Neural cell (in vitro differentiated cells): Measurements from ENCODE around the gene CELSR2. TPM values are rescaled to one million over a fixed set of nuclear protein-coding genes. Genes with fewer than 3 reads are reported as not detected.

Experiments used
- H2AFZ ChIP-seq: fragments of 200-600, 300-800 bp; sonication (generic), shearing (Covaris generic); 2 replicates; pipeline ENCODE4 v1.6.0; 2014; ENCODE audit warnings: low read depth, mild to moderate bottlenecking, antibody characterized with exemption, low read length, moderate library complexity
- H3F3A ChIP-seq: fragments of 200-600 bp; shearing (Covaris generic); 2 replicates; pipeline ENCODE4 v1.6.1; 2016; ENCODE audit warnings: mild to moderate bottlenecking, moderate library complexity, mixed read lengths, antibody characterized with exemption, low read length; ENCODE audit not compliant: insufficient read depth, poor library complexity, severe bottlenecking
- H3K27ac ChIP-seq: fragments of 200-600, 300-800 bp; sonication (generic), shearing (Covaris generic); 2 replicates; pipeline ENCODE4 v1.5.1; 2014; ENCODE audit warnings: mild to moderate bottlenecking, low read length, moderate library complexity
- H3K27me3 ChIP-seq: fragments of 300-800, 200-600 bp; sonication (generic), shearing (Covaris generic); 2 replicates; pipeline ENCODE4 v1.6.0; 2014; ENCODE audit warnings: mild to moderate bottlenecking, low read depth, low read length, moderate library complexity; ENCODE audit not compliant: insufficient read depth
- H3K36me3 ChIP-seq: fragments of 300-800, 200-600 bp; sonication (generic), shearing (Covaris generic); 2 replicates; pipeline ENCODE4 v1.5.1; 2014; ENCODE audit warnings: mild to moderate bottlenecking, antibody characterized with exemption, low read length, moderate library complexity; ENCODE audit not compliant: insufficient read depth
- H3K4me2 ChIP-seq: fragments of 300-800, 200-600 bp; sonication (generic), shearing (Covaris generic); 2 replicates; pipeline ENCODE4 v1.6.0; 2014; ENCODE audit warnings: mild to moderate bottlenecking, low read length
- H3K4me3 ChIP-seq: fragments of 300-800, 200-600 bp; sonication (generic), shearing (Covaris generic); 2 replicates; pipeline ENCODE4 v1.5.1; 2014; ENCODE audit warnings: mild to moderate bottlenecking, low read length, moderate library complexity
- H3K79me2 ChIP-seq: fragments of 200-600 bp; shearing (Covaris generic); replicated peaks from 2 replicates; pipeline ENCODE4 v1.6.0; 2014; ENCODE audit warnings: mild to moderate bottlenecking, low read length, moderate library complexity; ENCODE audit not compliant: insufficient read depth
- H3K9ac ChIP-seq: fragments of 300-800, 200-600 bp; sonication (generic), shearing (Covaris generic); 2 replicates; pipeline ENCODE4 v1.6.1; 2016; ENCODE audit warnings: mild to moderate bottlenecking, low read length, mixed read lengths
- H3K9me2 ChIP-seq: fragments of 200-600 bp; shearing (Covaris generic); 2 replicates; pipeline ENCODE4 v1.6.1; 2016; ENCODE audit warnings: mild to moderate bottlenecking, low read length, mixed read lengths; ENCODE audit not compliant: insufficient read depth
- H3K9me3 ChIP-seq: fragments of 200-600, 300-800 bp; sonication (generic), shearing (Covaris generic); 2 replicates; pipeline ENCODE4 v1.6.1; 2016; ENCODE audit warnings: mild to moderate bottlenecking, mixed run types, low read length, moderate library complexity, mixed read lengths
- H4K20me1 ChIP-seq: fragments of 200-600 bp; shearing (Covaris generic); 2 replicates; pipeline ENCODE4 v1.6.1; 2016; ENCODE audit warnings: mild to moderate bottlenecking, mixed run types; ENCODE audit not compliant: insufficient read depth
- CTCF ChIP-seq: fragments of 450-650 bp; IDR thresholded peaks from 2 replicates; pipeline ENCODE4 v1.5.1; 2014; ENCODE audit warnings: antibody characterized with exemption, mild to moderate bottlenecking, moderate library complexity; ENCODE audit not compliant: poor library complexity, severe bottlenecking
- EP300 ChIP-seq: fragments of 450-650 bp; conservative IDR thresholded peaks from 2 replicates; pipeline ENCODE4 v1.6.1; 2014; ENCODE audit warnings: antibody characterized with exemption, mild to moderate bottlenecking, moderate library complexity; ENCODE audit not compliant: poor library complexity, severe bottlenecking
- EZH2 ChIP-seq: fragments of 200-600, 300-800 bp; shearing (Covaris generic), sonication (generic); IDR thresholded peaks from 2 replicates; pipeline ENCODE4 v1.6.1; 2014; ENCODE audit warnings: antibody characterized with exemption, low read length, borderline replicate concordance, mild to moderate bottlenecking; ENCODE audit not compliant: insufficient read depth, poor library complexity, severe bottlenecking
- MXI1 ChIP-seq: fragments of 450-650 bp; conservative IDR thresholded peaks from 2 replicates; pipeline ENCODE4 v1.6.1; 2014; ENCODE audit warnings: antibody characterized with exemption, mild to moderate bottlenecking; ENCODE audit not compliant: poor library complexity, severe bottlenecking
- POLR2AphosphoS5 ChIP-seq: IDR thresholded peaks from 2 replicates; pipeline ENCODE4 v1.6.1; 2012
- RAD21 ChIP-seq: fragments of 450-650 bp; conservative IDR thresholded peaks from 2 replicates; pipeline ENCODE4 v1.6.1; 2014; ENCODE audit warnings: antibody characterized with exemption, mild to moderate bottlenecking, moderate library complexity
- REST ChIP-seq: IDR thresholded peaks from 2 replicates; pipeline ENCODE4 v1.6.1; 2012; ENCODE audit warnings: borderline replicate concordance
- SMC3 ChIP-seq: fragments of 450-650 bp; conservative IDR thresholded peaks from 2 replicates; pipeline ENCODE4 v1.6.1; 2014; ENCODE audit warnings: antibody characterized with exemption, mild to moderate bottlenecking, moderate library complexity; ENCODE audit not compliant: poor library complexity
- TAF1 ChIP-seq: IDR thresholded peaks from 2 replicates; pipeline ENCODE4 v1.6.1; 2012; ENCODE audit warnings: low read depth
- polyA plus RNA-seq: library from polyadenylated mRNA; depleted of rRNA; stranded (reverse); fragments of >200 nt; gene quantifications from 2 replicates; pipeline ENCODE4 v1.2.3, GENCODE V29; 2014

The CELSR2 gene
- polyA plus RNA-seq, 1 donor from 2014 or later, result 7.9 TPM

- H3K79me2 ChIP-seq, result no peaks in the 10 kb centered on the region
- H3K27ac ChIP-seq, result no peak overlapping the region
- H3K4me2 ChIP-seq, result no peak overlapping the region
- H3K9me2 ChIP-seq, result no peaks in the 10 kb centered on the region
- H4K20me1 ChIP-seq, result no peaks in the 10 kb centered on the region
- H3K4me3 ChIP-seq, result no peak overlapping the region
- no peak overlapping the region for H3K9ac ChIP-seq
- no peak overlapping the region for H2AFZ ChIP-seq
- TF ChIP-seq SMC3, result no peak
- TF ChIP-seq TAF1, result no peak
- no peak for TF ChIP-seq REST
- no peak for TF ChIP-seq RAD21
- TF ChIP-seq CTCF, result no peak
- TF ChIP-seq MXI1, result no peak
- no peak for TF ChIP-seq POLR2AphosphoS5
- TF ChIP-seq EZH2, result no peak
- no peak for TF ChIP-seq EP300
- peaks cover 5% of the 10 kb centered on the region for H3K36me3 ChIP-seq
- no peaks in the 10 kb centered on the region for H3K9me3 ChIP-seq
- H3F3A ChIP-seq, result no peaks in the 10 kb centered on the region
- no peaks in the 10 kb centered on the region for H3K27me3 ChIP-seq
Observed at GRCh38 chr1:109269212-109269980, 20.1 kb downstream of the CELSR2 start.

- Histone ChIP-seq H3K4me2 (no peak overlapping the region), H3K9ac (no peak overlapping the region), H3K4me3 (no peak overlapping the region), H3K27me3 (no peaks in the 10 kb centered on the region), H3K79me2 (no peaks in the 10 kb centered on the region), H3K27ac (no peak overlapping the region), H2AFZ (no peak overlapping the region), H3K9me2 (no peaks in the 10 kb centered on the region), H4K20me1 (no peaks in the 10 kb centered on the region), H3K36me3 (peaks cover 5% of the 10 kb centered on the region), H3K9me3 (no peaks in the 10 kb centered on the region), H3F3A (no peaks in the 10 kb centered on the region)
- TF ChIP-seq REST (no peak), RAD21 (no peak), POLR2AphosphoS5 (no peak), SMC3 (no peak), EZH2 (no peak), EP300 (no peak), CTCF (no peak), MXI1 (no peak), TAF1 (no peak)
Observed at GRCh38 chr1:109269981-109270622, 20.8 kb downstream of the CELSR2 start.
